Psoas muscle (tissue), 8 donors: ENCODE results near the gene SMG9. TPM values are rescaled to one million over a fixed set of nuclear protein-coding genes. Genes with fewer than 3 reads are reported as not detected.

Source experiments
- ATAC-seq, 4 donors: fragments of 200-7000 bp; cut with Tn5 transposase; one replicate each; pipeline ENCODE4 v1.9.1; 2020; ENCODE audit warnings: moderate library complexity in 3 of 4, mild to moderate bottlenecking in 2 of 4
- DNase-seq, 2 donors: peaks; one replicate each; pipeline ENCODE4 v3.0.0-alpha.2; 2020
- H3K27ac ChIP-seq: fragments of 200-600 bp; one replicate; pipeline ENCODE4 v1.8.0; 2022
- H3K27me3 ChIP-seq, 3 donors: fragments of 200-600 bp in 1 of 3; one replicate each; pipeline versions ENCODE4 v1.6.1 to v1.8.0; 2013 to 2022; ENCODE audit warnings: low read length in 2 of 3, mild to moderate bottlenecking in 2 of 3, moderate library complexity in 1 of 3; ENCODE audit not compliant: insufficient read depth in 3 of 3
- H3K36me3 ChIP-seq, 2 donors: fragments of 200-600 bp in 1 of 2; one replicate each; pipeline versions ENCODE4 v1.6.1 to v1.8.0; 2013 to 2022; ENCODE audit warnings: low read depth in 1 of 2, mild to moderate bottlenecking in 1 of 2, moderate library complexity in 1 of 2; ENCODE audit not compliant: insufficient read depth in 1 of 2
- H3K4me1 ChIP-seq: fragments of 200-600 bp; one replicate; pipeline ENCODE4 v1.8.0; 2022
- H3K4me3 ChIP-seq: fragments of 200-600 bp; one replicate; pipeline ENCODE4 v1.8.0; 2022; ENCODE audit warnings: mild to moderate bottlenecking
- H3K9me3 ChIP-seq: fragments of 200-600 bp; one replicate; pipeline ENCODE4 v1.8.0; 2022
- CTCF ChIP-seq: fragments of 200-600 bp; IDR thresholded peaks from one replicate; pipeline ENCODE4 v1.8.0; 2022; ENCODE audit warnings: antibody characterized with exemption
- WGBS, 3 donors: extraction: QIAGEN DNeasy Blood & Tissue Kit; methylation state at CpG; one replicate each; pipeline versions ENCODE4 v1.1.6 to v1.1.7; 2013; 5-methylcytosine and 5-hydroxymethylcytosine counted together
- intact Hi-C, 2 donors: fragments of 100-400 bp; cut with DNase I; formaldehyde crosslinking; loops; one replicate each; pipeline versions ENCODE4 v1.11.0 to v1.14.2; 2022
- polyA plus RNA-seq, 3 donors: library from polyadenylated mRNA; stranded (reverse); fragments of 200-250 nt; gene quantifications; one replicate each; pipeline ENCODE4 v1.2.3, GENCODE V29; 2013
- total RNA-seq, 4 donors: library from RNA; stranded (reverse); fragmentation: NEBNext Ultra II Directional in 2 of 4; extraction: Animal tissue kit (Norgen Biotek cat#: 25700) in 2 of 4; gene quantifications; one replicate each; pipeline versions ENCODE4 v1.2.1 to v1.2.4, GENCODE V29; 2021 to 2023
- donor health status: healthy with polysubstance abuse.
- donor health status: DM: no; HTN: no; CAD: no; lungs with moderate emphysema.
- donor health status: Bipolar disorder and iron deficiency.
- donor health status: healthy.
- donor health status: DM: yes; HTN: yes; CAD: no.
- donor health status: DM: no; HTN: no; CAD: no.
- donor health status: DM: no; HTN: no; CAD: no.
- donor health status: DM: yes; HTN: yes; CAD: no.

The SMG9 gene
- total and polyA plus RNA-seq, 7 donors, result 10.1 to 29.1 (median 13.8) TPM

GRCh38 chr19:43763473-43763939, 8.7 kb upstream of the SMG9 start:
- WGBS, 3 donors, result 31 to 50% (median 43%) methylated on average over 3 of the region's 3 CpGs
- no peak for ATAC-seq
- no peak overlapping the region for H3K27ac ChIP-seq
- DNase-seq, result peak in 1 of 2 donors; percentile 28
- intact Hi-C loops, result no loop called here
- H3K36me3 ChIP-seq, result no peaks in the 10 kb centered on the region
- H3K9me3 ChIP-seq, result no peaks in the 10 kb centered on the region
- peaks cover 0 to 1% (median 0%) of the 10 kb centered on the region in 3 donors for H3K27me3 ChIP-seq
- H3K4me1 ChIP-seq, result no peaks in the 10 kb centered on the region
- no peak overlapping the region for H3K4me3 ChIP-seq
- no peak for TF ChIP-seq CTCF

- DNase-seq (no peak), ATAC-seq (no peak)
- TF ChIP-seq CTCF, result no peak
- intact Hi-C loops, result no loop called here
- H3K27ac ChIP-seq, result no peak overlapping the region
- 74 to 81% (median 76%) methylated on average over 3 of the region's 3 CpGs for WGBS, 3 donors
- H3K36me3 ChIP-seq, result no peaks in the 10 kb centered on the region
- no peak overlapping the region for H3K4me3 ChIP-seq
- no peaks in the 10 kb centered on the region for H3K9me3 ChIP-seq
- no peaks in the 10 kb centered on the region for H3K4me1 ChIP-seq
- H3K27me3 ChIP-seq, result peaks cover 0 to 1% (median 0%) of the 10 kb centered on the region in 3 donors
These were observed 8.1 kb upstream of the SMG9 start for GRCh38 chr19:43762814-43763213.

- WGBS, 3 donors, result 88 to 95% (median 94%) methylated on average over 4 of the region's 4 CpGs
- H3K36me3 ChIP-seq, result no peaks in the 10 kb centered on the region
- no peak overlapping the region for H3K27ac ChIP-seq
- no peak for TF ChIP-seq CTCF
- H3K4me3 ChIP-seq, result no peak overlapping the region
- ATAC-seq (no peak), DNase-seq (no peak)
- H3K4me1 ChIP-seq, result no peaks in the 10 kb centered on the region
- intact Hi-C loops, result no loop called here
- peaks cover 0 to 1% (median 0%) of the 10 kb centered on the region in 3 donors for H3K27me3 ChIP-seq
- no peaks in the 10 kb centered on the region for H3K9me3 ChIP-seq
These were observed 6.2 kb upstream of the SMG9 start for GRCh38 chr19:43760941-43761340.

GRCh38 chr19:43759515-43759914, 4.8 kb upstream of the SMG9 start:
- Histone ChIP-seq H3K9me3 (no peaks in the 10 kb centered on the region), H3K4me3 (no peak overlapping the region), H3K27ac (no peak overlapping the region), H3K27me3 (no peaks in the 10 kb centered on the region), H3K36me3 (no peaks in the 10 kb centered on the region), H3K4me1 (peaks cover 3% of the 10 kb centered on the region)
- no peak for ATAC-seq
- intact Hi-C loops, result no loop called here
- 75 to 81% (median 76%) methylated on average over 5 of the region's 5 CpGs for WGBS, 3 donors
- no peak for TF ChIP-seq CTCF
- DNase-seq, result no peak

- H3K27me3 ChIP-seq, result no peaks in the 10 kb centered on the region
- peak overlapping the region; percentile 83 for H3K4me3 ChIP-seq
- peaks cover 20% of the 10 kb centered on the region for H3K4me1 ChIP-seq
- DNase-seq, result peak; percentile 84 to 92
- TF ChIP-seq CTCF, result no peak
- peak overlapping the region; percentile 99 for H3K27ac ChIP-seq
- intact Hi-C loops, result no loop called here
- H3K36me3 ChIP-seq, result peaks cover 0 to 19% of the 10 kb centered on the region in 2 donors
- WGBS, 3 donors, result 1 to 3% (median 2%) methylated on average over 28 of the region's 28 CpGs
- H3K9me3 ChIP-seq, result no peaks in the 10 kb centered on the region
- peak; percentile 60 to 82 (median 66) for ATAC-seq
These were observed 567 bp upstream of the SMG9 start for GRCh38 chr19:43755256-43755801.
